A549 treated with dexamethasone at 1 μM for 4 hours (cell line): Measurements from ENCODE around the gene DDX25. TPM values are rescaled to one million over a fixed set of nuclear protein-coding genes. Genes with fewer than 3 reads are reported as not detected.

Source experiments
- total RNA-seq: library from RNA; stranded (reverse); fragments of 200-300 nt; extraction: Qiagen RNA extraction; gene quantifications from 5 replicates; pipeline ENCODE4 v1.2.3, GENCODE V29; 2022

The DDX25 gene
- total RNA-seq = not detected in 5 replicates

GRCh38 chr11:125903711-125904659 lies at the start of gene DDX25:
Gene DDX25, plus strand, starts transcription at chr11:125904508. Its CDS starts 10 bp downstream, at chr11:125904518.

GRCh38 chr11:125887373-125888324 lies 16.7 kb upstream of the DDX25 start, which contains the start of gene HYLS1:
Gene HYLS1, plus strand, starts transcription at chr11:125887668. Its CDS starts 11,701 bp downstream, at chr11:125899369.

GRCh38 chr11:125902927-125903710 lies 1.2 kb upstream of the DDX25 start, which contains the start of gene PUS3:
Gene PUS3, minus strand, starts transcription at chr11:125903206. Its CDS starts 6,922 bp downstream, at chr11:125896284.

GRCh38 chr11:125945797-125946520 lies 41.7 kb downstream of the DDX25 start, which contains the start of gene VSIG10L2:
Gene VSIG10L2, plus strand, starts transcription at chr11:125946044. Its CDS starts 12 bp downstream, at chr11:125946056.

Other genes starting within 250 kb of the DDX25 start
- 0.13 TPM in 1 of 5 replicates, not detected in the others for gene ACRV1, start 223.7 kb upstream of the DDX25 start, total RNA-seq
- not detected in 5 replicates for gene PATE1, start 158.2 kb upstream of the DDX25 start, total RNA-seq
- gene PATE2, start 125.7 kb upstream of the DDX25 start, total RNA-seq = not detected in 5 replicates
- gene PATE3, start 116.4 kb upstream of the DDX25 start, total RNA-seq = not detected in 5 replicates
- not detected in 5 replicates for gene PATE4, start 71.2 kb upstream of the DDX25 start, total RNA-seq
- 11.8 to 13.9 TPM (median 12.5 TPM) in 5 replicates for gene HYLS1, start 16.8 kb upstream of the DDX25 start, total RNA-seq
- 8.1 to 11.7 TPM (median 8.7 TPM) in 5 replicates for gene PUS3, start 1.3 kb upstream of the DDX25 start, total RNA-seq
- gene VSIG10L2, start 41.5 kb downstream of the DDX25 start, total RNA-seq = not detected in 5 replicates
- 1.2 to 2.9 TPM (median 1.6 TPM) in 5 replicates for gene CDON, start 158.4 kb downstream of the DDX25 start, total RNA-seq